Karpas-422 (cell line): Measurements from ENCODE around the gene TMEM38B. TPM values are rescaled to one million over a fixed set of nuclear protein-coding genes. Genes with fewer than 3 reads are reported as not detected.

Source experiments
- DNase-seq: peaks from one replicate; pipeline ENCODE4 v3.0.0-alpha.2; 2015
- H2AFZ ChIP-seq: fragments of 200-600 bp; sonication (generic); 2 replicates; pipeline ENCODE4 v1.6.1; 2014; ENCODE audit warnings: antibody characterized with exemption, low read length, mixed read lengths
- H3K27ac ChIP-seq: fragments of 200-600 bp; sonication (generic); 2 replicates; pipeline ENCODE4 v1.5.1; 2014; ENCODE audit warnings: mild to moderate bottlenecking, low read length, moderate library complexity
- H3K27me3 ChIP-seq: fragments of 200-600 bp; sonication (generic); 2 replicates; pipeline ENCODE4 v1.6.1; 2014; ENCODE audit warnings: low read length, mixed read lengths
- H3K36me3 ChIP-seq: fragments of 200-600 bp; sonication (generic); 2 replicates; pipeline ENCODE4 v1.6.1; 2014; ENCODE audit warnings: low read length, mixed read lengths; ENCODE audit not compliant: insufficient read depth
- H3K4me1 ChIP-seq: fragments of 200-600 bp; sonication (generic); 2 replicates; pipeline ENCODE4 v1.6.1; 2014; ENCODE audit warnings: mild to moderate bottlenecking, low read length, mixed read lengths
- H3K4me2 ChIP-seq: fragments of 200-600 bp; sonication (generic); 2 replicates; pipeline ENCODE4 v1.6.1; 2014; ENCODE audit warnings: low read length, low read depth, mild to moderate bottlenecking; ENCODE audit not compliant: poor library complexity, severe bottlenecking
- H3K4me3 ChIP-seq: fragments of 200-600 bp; sonication (generic); 2 replicates; pipeline ENCODE4 v1.5.1; 2014; ENCODE audit warnings: mild to moderate bottlenecking, antibody characterized with exemption, low read length, mixed read lengths
- H3K79me2 ChIP-seq: fragments of 200-600 bp; sonication (generic); 2 replicates; pipeline ENCODE4 v1.6.1; 2014; ENCODE audit warnings: mild to moderate bottlenecking, low read length, mixed read lengths
- H3K9ac ChIP-seq: fragments of 200-600 bp; sonication (generic); 2 replicates; pipeline ENCODE4 v1.6.0; 2014; ENCODE audit warnings: low read length
- H3K9me2 ChIP-seq: fragments of 200-600 bp; sonication (generic), shearing (Covaris generic); replicated peaks from 2 replicates; pipeline ENCODE4 v1.6.0; 2014; ENCODE audit warnings: mild to moderate bottlenecking, low read length, moderate library complexity; ENCODE audit not compliant: insufficient read depth
- H3K9me3 ChIP-seq: fragments of 300-700, 200-600 bp; sonication (generic); 2 replicates; pipeline ENCODE4 v1.6.1; 2014; ENCODE audit warnings: low read length, mixed read lengths
- H4K20me1 ChIP-seq: fragments of 200-600 bp; sonication (generic); 2 replicates; pipeline ENCODE4 v1.6.1; 2014; ENCODE audit warnings: mild to moderate bottlenecking, antibody characterized with exemption, low read length, low read depth; ENCODE audit not compliant: insufficient read depth
- total RNA-seq: library from RNA; depleted of rRNA; stranded (reverse); fragments of >200 nt; shearing (Covaris generic); gene quantifications from 2 replicates; pipeline ENCODE4 v1.2.3, GENCODE V29; 2014; ENCODE audit warnings: low replicate concordance

TMEM38B gene
- total RNA-seq, 1 experiment from 2014 or later: 164 TPM

DNA sequence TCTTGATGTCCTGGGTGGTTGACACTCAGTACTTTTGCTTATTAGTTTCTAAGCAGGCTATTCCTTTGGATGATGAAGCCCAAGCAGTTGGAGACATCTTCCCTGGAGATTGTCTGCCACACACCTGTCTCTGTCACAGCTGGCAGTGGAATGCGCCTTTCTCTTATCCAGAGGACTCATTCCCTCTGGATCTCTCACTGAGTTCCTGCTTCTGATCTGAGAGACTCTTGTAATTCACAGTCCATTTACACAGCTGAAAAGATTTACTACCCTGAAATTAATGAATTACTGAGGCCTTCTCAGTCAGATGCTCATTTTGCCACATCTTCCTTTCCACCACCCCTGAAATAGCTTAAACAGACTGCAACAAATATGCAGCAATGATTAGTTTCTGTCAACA lies 16.2 kb upstream of the TMEM38B start:
- no peaks in the 10 kb centered on the region for H3K27me3 ChIP-seq
- no peak for DNase-seq
- H3K9ac ChIP-seq: peak overlapping the region; percentile 34
- no peaks in the 10 kb centered on the region for H3K36me3 ChIP-seq
- H3K4me3 ChIP-seq: no peak overlapping the region
- 0 out of 2 replicates have a peak overlapping the region, but pooled peaks have one; percentile 33 for H2AFZ ChIP-seq
- peak overlapping the region; percentile 98 for H3K27ac ChIP-seq
- peaks cover 83% of the 10 kb centered on the region for H3K4me1 ChIP-seq
- no peaks in the 10 kb centered on the region for H3K9me2 ChIP-seq
- no peaks in the 10 kb centered on the region for H4K20me1 ChIP-seq
- H3K9me3 ChIP-seq: no peaks in the 10 kb centered on the region
- peak overlapping the region; percentile 35 for H3K4me2 ChIP-seq
- no peaks in the 10 kb centered on the region for H3K79me2 ChIP-seq

DNA sequence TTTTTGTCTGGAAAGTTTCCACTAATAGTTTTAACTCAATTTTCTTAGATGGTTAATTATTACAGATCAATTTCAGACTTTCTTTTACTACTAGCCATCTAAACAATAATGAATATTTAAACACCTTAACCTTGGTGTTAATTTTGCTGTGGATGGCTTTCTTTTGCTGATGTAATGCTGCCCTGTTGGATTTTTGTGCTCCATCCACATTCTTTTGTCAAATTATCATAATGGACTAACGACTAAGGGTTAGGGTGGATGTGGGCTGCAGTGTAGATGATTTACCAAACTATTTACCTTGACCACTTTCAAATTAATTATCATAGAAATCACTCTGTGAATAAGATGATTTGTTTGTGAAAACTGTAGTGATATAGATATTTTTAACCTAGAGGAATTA lies 15.6 kb upstream of the TMEM38B start:
- Histone ChIP-seq H2AFZ (0 out of 2 replicates have a peak overlapping the region, but pooled peaks have one; percentile 33), H3K9me2 (no peaks in the 10 kb centered on the region), H3K79me2 (no peaks in the 10 kb centered on the region), H3K27me3 (no peaks in the 10 kb centered on the region), H3K9ac (peak overlapping the region; percentile 34), H3K4me2 (peak overlapping the region; percentile 35), H3K9me3 (no peaks in the 10 kb centered on the region), H3K4me3 (no peak overlapping the region), H4K20me1 (no peaks in the 10 kb centered on the region), H3K4me1 (peaks cover 80% of the 10 kb centered on the region), H3K27ac (peak overlapping the region; percentile 98), H3K36me3 (no peaks in the 10 kb centered on the region)
- DNase-seq: no peak

DNA sequence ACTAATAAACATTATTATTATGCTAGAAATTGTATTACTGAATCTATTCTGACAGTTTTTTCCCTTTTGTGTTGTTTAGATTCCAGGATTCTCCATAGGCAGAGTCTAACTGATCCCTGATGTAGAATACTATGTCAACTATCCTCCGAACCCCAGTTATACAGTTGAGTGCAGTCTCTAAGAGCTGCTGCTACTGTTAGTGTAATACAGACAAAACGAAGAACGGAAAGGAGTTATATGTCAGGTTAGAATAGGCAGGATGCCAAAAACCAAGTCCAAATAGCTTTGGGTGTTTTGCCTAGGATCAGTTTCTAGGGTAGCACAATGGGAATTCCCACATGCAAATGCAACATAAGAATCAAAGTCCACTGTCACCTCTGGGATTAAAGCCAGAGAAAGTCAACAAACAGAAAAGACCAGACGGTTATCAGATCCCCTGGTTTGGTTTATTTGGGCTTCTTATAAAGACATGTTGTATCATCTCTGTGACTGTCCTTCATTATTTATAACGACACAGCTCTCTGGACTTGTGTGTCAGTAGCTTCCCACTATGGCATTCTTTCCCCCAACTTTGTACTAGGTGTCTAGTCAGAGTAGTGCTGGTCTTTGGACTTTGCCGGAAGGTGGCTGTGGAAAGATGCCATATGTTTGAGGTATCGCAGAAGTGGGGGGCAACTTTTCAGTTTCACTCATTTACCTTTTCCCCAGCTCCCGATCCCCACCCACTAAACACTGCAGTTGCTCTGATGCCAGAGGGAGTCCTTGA lies 14.9 kb upstream of the TMEM38B start:
- Histone ChIP-seq H3K4me2 (peak overlapping the region; percentile 35), H3K9me2 (no peaks in the 10 kb centered on the region)

DNA sequence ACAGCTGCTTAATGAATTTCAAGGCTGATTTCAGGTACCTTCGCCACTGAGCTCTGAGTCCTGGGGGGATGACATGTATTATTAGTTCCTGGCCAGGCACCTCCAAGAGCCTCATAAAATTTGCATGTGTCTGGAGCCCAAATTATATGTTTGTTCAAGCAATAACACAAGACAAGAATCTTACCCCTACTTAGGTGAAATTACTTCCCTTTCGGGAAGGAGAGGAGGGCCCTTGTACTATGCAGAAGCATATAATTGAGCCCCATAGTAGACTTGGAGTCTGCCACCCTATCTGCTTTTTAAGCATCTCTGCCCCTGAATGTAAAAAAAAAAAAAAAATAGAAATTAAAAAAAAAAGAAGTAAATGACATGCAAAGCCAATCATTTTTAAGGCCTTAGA lies 13.0 kb upstream of the TMEM38B start:
- no peak overlapping the region; the same call in 1 of the 2 replicates for H3K4me3 ChIP-seq
- H3K9me3 ChIP-seq: no peaks in the 10 kb centered on the region
- peak overlapping the region; percentile 63; the same call in 1 of the 2 replicates for H2AFZ ChIP-seq
- no peaks in the 10 kb centered on the region for H3K79me2 ChIP-seq
- no peaks in the 10 kb centered on the region for H4K20me1 ChIP-seq
- peak overlapping the region; percentile 55 for H3K4me2 ChIP-seq
- H3K27ac ChIP-seq: peak overlapping the region; percentile 98
- no peaks in the 10 kb centered on the region for H3K9me2 ChIP-seq
- H3K9ac ChIP-seq: peak overlapping the region; percentile 40
- H3K27me3 ChIP-seq: no peaks in the 10 kb centered on the region
- DNase-seq: peak; percentile 61
- H3K4me1 ChIP-seq: peaks cover 80% of the 10 kb centered on the region
- no peaks in the 10 kb centered on the region for H3K36me3 ChIP-seq

More for the DNA sequence above, 14.9 kb upstream of the TMEM38B start:
- no peaks in the 10 kb centered on the region for H3K79me2 ChIP-seq
- no peak overlapping the region for H2AFZ ChIP-seq
- H3K27me3 ChIP-seq: no peaks in the 10 kb centered on the region
- peak overlapping the region; percentile 34 for H3K9ac ChIP-seq
- no peak overlapping the region for H3K4me3 ChIP-seq
- no peaks in the 10 kb centered on the region for H4K20me1 ChIP-seq
- H3K4me1 ChIP-seq: peaks cover 80% of the 10 kb centered on the region
- peak overlapping the region; percentile 98 for H3K27ac ChIP-seq
- H3K36me3 ChIP-seq: no peaks in the 10 kb centered on the region
- peak; percentile 67 for DNase-seq
- no peaks in the 10 kb centered on the region for H3K9me3 ChIP-seq

DNA sequence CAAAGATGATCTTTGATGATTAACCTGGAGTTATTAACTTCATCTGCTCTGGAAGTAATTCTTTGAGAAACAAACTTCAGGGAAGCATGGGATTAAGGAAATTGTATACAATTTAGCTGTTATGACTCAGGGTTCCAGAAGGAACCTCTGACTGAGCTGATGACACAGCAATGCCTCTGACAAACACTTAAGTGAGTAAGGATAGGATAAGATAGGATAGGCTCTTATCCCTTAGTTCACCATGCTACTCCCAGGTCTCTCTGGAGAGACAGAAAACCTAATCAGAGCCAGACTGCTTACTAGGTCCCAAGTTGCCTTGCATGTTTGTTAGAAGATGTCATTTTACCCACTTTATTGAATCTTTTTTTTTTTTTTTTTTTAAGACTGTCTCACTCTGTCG lies 12.6 kb upstream of the TMEM38B start:
- peak overlapping the region; percentile 55 for H3K4me2 ChIP-seq
- H4K20me1 ChIP-seq: no peaks in the 10 kb centered on the region
- H3K36me3 ChIP-seq: no peaks in the 10 kb centered on the region
- H3K27me3 ChIP-seq: no peaks in the 10 kb centered on the region
- DNase-seq: no peak
- peaks cover 76% of the 10 kb centered on the region for H3K4me1 ChIP-seq
- H3K27ac ChIP-seq: peak overlapping the region; percentile 98
- H2AFZ ChIP-seq: no peak overlapping the region
- no peaks in the 10 kb centered on the region for H3K9me2 ChIP-seq
- no peaks in the 10 kb centered on the region for H3K79me2 ChIP-seq
- H3K9ac ChIP-seq: 0 out of 2 replicates have a peak overlapping the region, but pooled peaks have one; percentile 11
- no peaks in the 10 kb centered on the region for H3K9me3 ChIP-seq
- no peak overlapping the region for H3K4me3 ChIP-seq

DNA sequence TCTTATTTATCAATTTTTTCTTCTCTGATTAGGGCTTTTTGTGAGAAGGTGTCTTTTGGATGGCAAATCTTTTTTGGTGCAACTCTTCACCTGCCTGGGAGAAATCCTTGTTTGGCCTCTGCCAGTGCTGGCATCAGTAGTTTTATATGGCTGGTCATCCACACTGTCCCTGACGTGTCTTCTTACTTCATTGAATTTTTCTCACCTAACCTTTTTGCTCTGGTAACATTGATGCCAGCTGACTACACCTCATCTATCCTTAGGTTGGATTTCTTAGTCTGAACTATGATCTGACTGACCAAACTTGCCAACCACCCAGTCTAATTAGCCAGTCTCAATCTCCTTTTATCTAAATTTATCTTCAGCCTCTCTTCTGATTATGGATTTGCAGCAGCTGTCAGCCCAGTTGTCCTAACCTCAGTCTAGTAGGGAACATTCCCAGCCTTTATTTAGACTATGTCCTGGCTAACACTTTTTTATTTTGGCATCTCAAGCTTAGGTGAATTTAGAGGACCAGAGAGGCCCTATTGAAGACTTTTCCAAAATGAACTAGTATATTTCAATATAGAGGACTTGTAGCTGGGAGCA lies 10.6 kb upstream of the TMEM38B start:
- Histone ChIP-seq H3K9me3 (no peaks in the 10 kb centered on the region), H3K4me2 (no peak overlapping the region), H3K9me2 (no peaks in the 10 kb centered on the region), H4K20me1 (no peaks in the 10 kb centered on the region), H3K9ac (no peak overlapping the region), H3K27me3 (no peaks in the 10 kb centered on the region), H3K79me2 (no peaks in the 10 kb centered on the region), H3K4me1 (peaks cover 59% of the 10 kb centered on the region), H3K36me3 (no peaks in the 10 kb centered on the region), H3K4me3 (no peak overlapping the region), H2AFZ (peak overlapping the region; percentile 47; the same call in 1 of the 2 replicates), H3K27ac (peak overlapping the region; percentile 57)
- DNase-seq: no peak

DNA sequence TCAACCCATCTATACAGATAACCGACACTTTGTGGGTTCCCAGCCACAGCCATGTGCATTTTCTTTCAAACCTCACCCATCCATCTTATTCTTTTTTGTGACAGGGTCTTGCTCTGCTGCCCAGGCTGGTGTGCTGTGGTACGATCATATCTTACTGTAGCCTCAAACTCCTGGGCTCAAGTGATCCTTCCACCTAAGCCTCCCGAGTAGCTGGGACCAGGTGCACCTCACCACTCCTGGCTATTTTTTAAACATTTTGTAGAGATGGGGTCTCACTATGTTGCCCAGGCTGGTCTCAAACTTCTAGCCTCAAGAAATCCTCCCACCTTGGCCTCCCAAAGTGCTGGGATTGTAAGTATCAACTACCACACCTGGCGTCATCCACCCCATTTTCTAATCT lies 7.4 kb upstream of the TMEM38B start:
- Histone ChIP-seq H3K79me2 (no peaks in the 10 kb centered on the region), H3K9ac (no peak overlapping the region), H3K4me3 (no peak overlapping the region), H4K20me1 (no peaks in the 10 kb centered on the region), H3K4me1 (peaks cover 52% of the 10 kb centered on the region), H3K9me3 (no peaks in the 10 kb centered on the region), H3K27me3 (no peaks in the 10 kb centered on the region), H3K36me3 (no peaks in the 10 kb centered on the region), H3K9me2 (no peaks in the 10 kb centered on the region), H2AFZ (no peak overlapping the region), H3K4me2 (no peak overlapping the region), H3K27ac (no peak overlapping the region)
- DNase-seq: no peak

DNA sequence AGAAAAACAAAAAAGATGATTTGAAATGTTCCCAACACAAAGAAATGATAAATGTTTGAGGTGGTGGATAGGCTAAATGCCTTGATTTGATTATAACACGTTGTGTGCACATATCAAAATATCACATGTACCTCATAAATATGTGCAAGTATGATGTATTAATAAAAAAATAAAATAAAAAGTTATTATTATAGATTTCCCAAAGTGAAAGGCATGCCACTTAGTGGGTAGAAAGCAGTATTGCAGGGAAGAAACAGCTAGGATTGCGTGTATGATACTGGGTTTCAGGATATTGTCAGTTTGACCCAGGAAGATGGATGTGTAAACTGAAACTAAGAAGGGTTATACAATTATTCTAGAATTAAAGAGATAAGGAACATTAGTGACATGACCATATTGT lies 3.6 kb upstream of the TMEM38B start:
- peaks cover 52% of the 10 kb centered on the region for H3K4me1 ChIP-seq
- peaks cover 5% of the 10 kb centered on the region; the same call in 1 of the 2 replicates for H3K36me3 ChIP-seq
- H3K4me3 ChIP-seq: no peak overlapping the region
- H3K9me2 ChIP-seq: no peaks in the 10 kb centered on the region
- peak overlapping the region; percentile 55 for H3K4me2 ChIP-seq
- peak overlapping the region; percentile 75 for H3K27ac ChIP-seq
- peak overlapping the region; percentile 28; the same call in 1 of the 2 replicates for H3K9ac ChIP-seq
- H2AFZ ChIP-seq: peak overlapping the region; percentile 83
- peak; percentile 56 for DNase-seq
- no peaks in the 10 kb centered on the region for H4K20me1 ChIP-seq
- no peaks in the 10 kb centered on the region for H3K9me3 ChIP-seq
- H3K79me2 ChIP-seq: peaks cover 13% of the 10 kb centered on the region
- H3K27me3 ChIP-seq: no peaks in the 10 kb centered on the region
